Caco-2 (cell line): ENCODE results near the gene ACAD9. TPM values are rescaled to one million over a fixed set of nuclear protein-coding genes. Genes with fewer than 3 reads are reported as not detected.
"Not testable (repeated sequence)": the region's sequence is repeated elsewhere in the genome, so short reads cannot be mapped to it uniquely, and the experiment has no call there.

Experiments
- BruUV-seq: library from RNA; stranded (reverse); fragments of 400-500 nt; replicated peaks from 2 replicates; lab custom pipeline; 2021; lab: Mats Ljungman, UMichigan
- CTCF ChIA-PET: fragments of 300-600 bp; sonication (Branson Sonifier 250); formaldehyde crosslinking; loops from one replicate; lab custom pipeline; 2022; ENCODE audit warnings: antibody characterized with exemption; lab: Charles Lee
- POLR2A ChIA-PET: fragments of 300-600 bp; sonication (Branson Sonifier 250); formaldehyde crosslinking; loops from one replicate; lab custom pipeline; 2022; ENCODE audit warnings: antibody characterized with exemption; lab: Charles Lee
- DNase-seq, 2 experiments: peaks; one replicate each; pipeline versions ENCODE4 v3.0.0 to v3.0.0-alpha.2; 2020 to 2022
- H3K27me3 ChIP-seq: replicated peaks from 2 replicates; pipeline ENCODE4 v1.6.0; 2011; ENCODE audit warnings: low read length; ENCODE audit not compliant: control insufficient read depth, insufficient read depth
- H3K36me3 ChIP-seq: 2 replicates; pipeline ENCODE4 v1.5.1; 2011; ENCODE audit warnings: low read length; ENCODE audit not compliant: control insufficient read depth, insufficient read depth
- H3K4me1 ChIP-seq: fragments of 250-450 bp; sonication (Bioruptor Pico); 2 replicates; pipeline ENCODE4 v1.5.1; 2020; ENCODE audit warnings: mild to moderate bottlenecking
- H3K4me3 ChIP-seq: 2 replicates; pipeline ENCODE4 v1.5.1; 2011; ENCODE audit warnings: low read depth, mild to moderate bottlenecking, control low read depth, low read length
- H3K9me3 ChIP-seq: fragments of 250-450 bp; sonication (Bioruptor Pico); 2 replicates; pipeline ENCODE4 v1.5.1; 2020; ENCODE audit warnings: mild to moderate bottlenecking, moderate library complexity
- H3K27ac Mint-ChIP-seq: one replicate; pipeline ENCODE4 v1.8.0; 2022; ENCODE audit warnings: mixed read lengths; ENCODE audit not compliant: unreplicated experiment
- H3K27me3 Mint-ChIP-seq: one replicate; pipeline ENCODE4 v1.8.0; 2022; ENCODE audit warnings: mixed read lengths; ENCODE audit not compliant: insufficient read depth, unreplicated experiment
- H3K36me3 Mint-ChIP-seq: one replicate; pipeline ENCODE4 v1.8.0; 2022; ENCODE audit warnings: mild to moderate bottlenecking, mixed read lengths; ENCODE audit not compliant: insufficient read depth, unreplicated experiment
- H3K4me1 Mint-ChIP-seq: one replicate; pipeline ENCODE4 v1.8.0; 2022; ENCODE audit warnings: low read depth, mixed read lengths; ENCODE audit not compliant: unreplicated experiment
- H3K4me3 Mint-ChIP-seq: one replicate; pipeline ENCODE4 v1.8.0; 2022; ENCODE audit warnings: mild to moderate bottlenecking, moderate library complexity, mixed read lengths; ENCODE audit not compliant: unreplicated experiment
- H3K9me3 Mint-ChIP-seq: one replicate; pipeline ENCODE4 v1.8.0; 2022; ENCODE audit warnings: mixed read lengths; ENCODE audit not compliant: unreplicated experiment
- CTCF ChIP-seq, 2 experiments: fragments of 200-600 bp in 1 of 2; IDR thresholded peaks; 1 replicate in 1 of 2; 2 replicates in 1 of 2; pipeline versions ENCODE4 v1.5.1 to v1.8.0; 2011 to 2022; ENCODE audit warnings: antibody characterized with exemption in 1 of 2, control low read depth in 1 of 2, inconsistent platforms in 1 of 2, low read depth in 1 of 2, low read length in 1 of 2, mild to moderate bottlenecking in 1 of 2, moderate library complexity in 1 of 2; ENCODE audit not compliant: insufficient read depth in 1 of 2, severe bottlenecking in 1 of 2, unreplicated experiment in 1 of 2
- intact Hi-C: fragments of 100-400 bp; cut with micrococcal nuclease; formaldehyde crosslinking; loops from one replicate; pipeline ENCODE4 v1.10.0; 2022; ENCODE audit not compliant: unreplicated experiment
- total RNA-seq: library from RNA; stranded (reverse); gene quantifications from 2 replicates; pipeline ENCODE4 v1.2.3, GENCODE V29; 2022

The ACAD9 gene
- total RNA-seq, 1 experiment from 2014 or later = 60.0 TPM

DNA sequence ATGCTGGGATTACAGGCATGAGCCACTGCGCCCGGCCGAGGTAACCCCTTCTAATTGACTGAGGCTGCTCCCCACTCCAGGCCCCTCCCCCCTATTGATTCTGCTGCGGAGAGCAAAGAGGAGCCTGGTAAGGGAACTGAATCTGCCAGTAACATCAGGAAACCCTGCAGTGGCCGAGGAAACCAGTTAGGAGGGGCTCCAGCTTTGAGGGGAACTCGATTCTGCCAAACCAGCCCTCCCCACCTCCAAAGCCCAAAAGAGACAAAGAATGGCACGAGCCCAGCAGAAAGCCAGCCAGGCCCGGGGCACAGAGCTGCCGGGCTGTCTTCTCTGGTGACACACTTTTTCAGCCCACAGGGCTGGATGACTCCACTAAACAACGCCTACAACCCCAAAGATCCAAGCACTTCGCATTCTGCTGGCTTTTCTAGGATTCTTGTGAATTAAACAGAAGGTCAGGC is 15.0 kb upstream of the ACAD9 start:
- H3K27me3 ChIP-seq = no peaks in the 10 kb centered on the region
- TF ChIP-seq CTCF (IDR thresholded peaks at IDR 0.05; ENCODE audit: insufficient read depth in 1 of 2, low read depth in 1 of 2, low read length in 1 of 2, severe bottlenecking in 1 of 2, unreplicated experiment in 1 of 2) = no peak
- Mint-ChIP-seq H3K4me1 (no peaks in the 10 kb centered on the region), H3K9me3 (peaks cover 10% of the 10 kb centered on the region), H3K27ac (no peak overlapping the region), H3K27me3 (no peaks in the 10 kb centered on the region), H3K4me3 (no peak overlapping the region), H3K36me3 (no peaks in the 10 kb centered on the region)
- no peak for DNase-seq
- H3K4me3 ChIP-seq = no peak overlapping the region
- BruUV-seq = no TSS peak
- CTCF ChIA-PET = no interaction called here
- POLR2A ChIA-PET = no interaction called here
- no peaks in the 10 kb centered on the region for H3K36me3 ChIP-seq
- H3K9me3 ChIP-seq = peaks cover 12% of the 10 kb centered on the region
- intact Hi-C loops = no loop called here
- no peaks in the 10 kb centered on the region for H3K4me1 ChIP-seq

GRCh38 chr3:128864849-128865804 is 14.3 kb upstream of the ACAD9 start:
- H3K9me3 ChIP-seq, H3K4me3 ChIP-seq, H3K36me3 Mint-ChIP-seq, H3K9me3 Mint-ChIP-seq, H3K36me3 ChIP-seq, H3K27me3 ChIP-seq, H3K27ac Mint-ChIP-seq, BruUV-seq, H3K4me1 ChIP-seq, H3K27me3 Mint-ChIP-seq, DNase-seq, POLR2A ChIA-PET, H3K4me3 Mint-ChIP-seq, CTCF ChIA-PET, intact Hi-C loops, H3K4me1 Mint-ChIP-seq: not testable (repeated sequence)

DNA sequence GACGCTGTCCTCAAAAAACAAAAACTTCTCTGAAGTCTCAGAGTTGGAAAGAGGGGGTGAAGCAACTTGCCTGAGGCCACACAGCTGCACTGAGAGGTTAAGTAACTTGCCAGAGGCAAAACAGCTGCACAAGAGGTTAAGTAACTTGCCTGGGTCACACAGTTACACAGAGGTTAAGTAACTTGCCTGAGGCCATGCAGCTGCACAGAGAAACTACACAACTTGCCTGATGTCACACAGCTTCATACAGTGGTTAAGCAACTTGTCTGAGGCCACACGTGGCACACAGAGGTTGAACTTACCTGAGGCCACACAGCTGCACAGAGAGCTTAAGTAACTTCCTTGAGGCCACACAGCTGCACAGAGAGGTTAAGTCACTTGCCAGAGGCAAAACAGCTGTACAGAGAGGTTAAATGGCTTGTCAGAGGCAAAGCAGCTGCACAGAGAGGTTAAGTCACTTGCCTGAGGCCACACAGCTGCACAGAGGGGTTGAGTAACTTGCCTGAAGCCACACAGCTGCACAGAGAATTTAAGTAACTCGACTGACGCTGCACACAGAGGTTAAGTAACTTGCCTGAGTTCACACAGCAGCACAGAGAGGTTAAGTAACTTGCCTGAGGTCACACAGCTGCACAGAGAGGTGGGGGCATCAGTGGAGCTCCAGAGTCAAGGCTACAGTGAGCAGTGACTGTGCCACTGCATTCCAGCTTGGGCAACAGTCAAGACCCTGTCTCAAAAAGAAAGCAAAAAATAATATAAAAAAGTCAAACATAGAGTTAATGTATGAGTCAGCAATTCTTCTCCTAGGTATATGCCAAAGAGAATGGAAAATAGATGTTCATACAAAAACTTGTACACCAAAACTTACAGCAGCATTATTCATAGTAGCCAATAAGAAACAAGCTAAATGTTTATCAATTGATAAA is 12.0 kb upstream of the ACAD9 start:
- TF ChIP-seq CTCF (IDR thresholded peaks at IDR 0.05; ENCODE audit: insufficient read depth in 1 of 2, low read depth in 1 of 2, low read length in 1 of 2, severe bottlenecking in 1 of 2, unreplicated experiment in 1 of 2) = no peak
- no peaks in the 10 kb centered on the region for H3K36me3 Mint-ChIP-seq
- no peaks in the 10 kb centered on the region for H3K4me1 Mint-ChIP-seq
- CTCF ChIA-PET = interaction anchor here (0.6 kb wide), 1 partner anchor 379 kb away, joined by 4 read pairs; no protein-coding TSS in a partner anchor
- no peaks in the 10 kb centered on the region for H3K9me3 Mint-ChIP-seq
- intact Hi-C loops = no loop called here
- no peaks in the 10 kb centered on the region for H3K4me1 ChIP-seq
- H3K4me3 ChIP-seq = no peak overlapping the region
- no peaks in the 10 kb centered on the region for H3K9me3 ChIP-seq
- no peaks in the 10 kb centered on the region for H3K36me3 ChIP-seq
- no peak overlapping the region for H3K4me3 Mint-ChIP-seq
- BruUV-seq = no TSS peak
- no peaks in the 10 kb centered on the region for H3K27me3 Mint-ChIP-seq
- no peak overlapping the region for H3K27ac Mint-ChIP-seq
- POLR2A ChIA-PET = no interaction called here
- H3K27me3 ChIP-seq = no peaks in the 10 kb centered on the region
- DNase-seq = peak; percentile 24 to 50
